Liver (tissue), 9 donors: ENCODE measurements around the gene PAAF1. TPM values are rescaled to one million over a fixed set of nuclear protein-coding genes. Genes with fewer than 3 reads are reported as not detected.

ENCODE experiments used
- DNase-seq: peaks from one replicate; pipeline ENCODE4 v3.0.0-alpha.2; 2017; ENCODE audit warnings: low spot score
- H3K27ac ChIP-seq, 2 donors: one replicate each; pipeline ENCODE4 v1.7.0; 2013; ENCODE audit warnings: inconsistent platforms in 2 of 2, low read length in 2 of 2, control low read depth in 1 of 2, low read depth in 1 of 2, mild to moderate bottlenecking in 1 of 2
- H3K27me3 ChIP-seq, 4 donors: one replicate each; pipeline versions ENCODE4 v1.6.1 to v1.7.0; 2013; ENCODE audit warnings: low read length in 3 of 4, inconsistent platforms in 1 of 4, mild to moderate bottlenecking in 1 of 4, moderate library complexity in 1 of 4; ENCODE audit not compliant: control insufficient read depth in 4 of 4, insufficient read depth in 4 of 4
- H3K36me3 ChIP-seq, 4 donors: one replicate each; pipeline versions ENCODE4 v1.6.1 to v1.7.0; 2013; ENCODE audit warnings: low read length in 3 of 4, mild to moderate bottlenecking in 3 of 4, low read depth in 1 of 4, moderate library complexity in 1 of 4; ENCODE audit not compliant: control insufficient read depth in 4 of 4, insufficient read depth in 3 of 4
- H3K4me1 ChIP-seq, 4 donors: one replicate each; pipeline versions ENCODE4 v1.6.1 to v1.7.0; 2013; ENCODE audit warnings: low read length in 3 of 4, mild to moderate bottlenecking in 3 of 4, moderate library complexity in 1 of 4; ENCODE audit not compliant: control insufficient read depth in 4 of 4, insufficient read depth in 4 of 4
- H3K4me3 ChIP-seq, 3 donors: one replicate each; pipeline versions ENCODE4 v1.6.1 to v1.7.0; 2013; ENCODE audit warnings: low read length in 3 of 3, control low read depth in 1 of 3, low read depth in 1 of 3, mild to moderate bottlenecking in 1 of 3
- H3K9ac ChIP-seq, 2 donors: one replicate each; pipeline ENCODE4 v1.7.0; 2013; ENCODE audit warnings: low read length in 2 of 2, mild to moderate bottlenecking in 2 of 2, moderate library complexity in 2 of 2, control low read depth in 1 of 2, low read depth in 1 of 2
- H3K9me3 ChIP-seq, 4 donors: one replicate each; pipeline versions ENCODE4 v1.6.1 to v1.7.0; 2013; ENCODE audit warnings: low read length in 3 of 4; ENCODE audit not compliant: control insufficient read depth in 4 of 4
- EGR1 ChIP-seq, 2 donors: IDR thresholded peaks; 2 replicates each; pipeline ENCODE4 v1.6.1; 2016 to 2018; ENCODE audit warnings: antibody characterized with exemption in 2 of 2, low read depth in 2 of 2
- FOXA1 ChIP-seq: IDR thresholded peaks from 2 replicates; pipeline ENCODE4 v1.6.1; 2016; ENCODE audit warnings: antibody characterized with exemption
- FOXA2 ChIP-seq: IDR thresholded peaks from 2 replicates; pipeline ENCODE4 v1.6.1; 2016; ENCODE audit warnings: antibody characterized with exemption
- GABPA ChIP-seq, 2 donors: IDR thresholded peaks in 1 of 2; conservative IDR thresholded peaks in 1 of 2; 2 replicates each; pipeline ENCODE4 v1.6.1; 2016; ENCODE audit warnings: antibody characterized with exemption in 2 of 2, mild to moderate bottlenecking in 1 of 2, moderate library complexity in 1 of 2
- HNF4A ChIP-seq, 2 donors: conservative IDR thresholded peaks; 2 replicates each; pipeline ENCODE4 v1.6.1; 2016; ENCODE audit warnings: antibody characterized with exemption in 2 of 2, mild to moderate bottlenecking in 2 of 2
- HNF4G ChIP-seq: IDR thresholded peaks from 2 replicates; pipeline ENCODE4 v1.6.1; 2016; ENCODE audit warnings: antibody characterized with exemption
- JUND ChIP-seq, 2 donors: IDR thresholded peaks; 2 replicates each; pipeline ENCODE4 v1.6.1; 2016; ENCODE audit warnings: antibody characterized with exemption in 2 of 2
- NR2F2 ChIP-seq: IDR thresholded peaks from 2 replicates; pipeline ENCODE4 v1.6.1; 2016; ENCODE audit warnings: antibody characterized with exemption
- RAD21 ChIP-seq, 2 donors: IDR thresholded peaks; 2 replicates each; pipeline ENCODE4 v1.6.1; 2016; ENCODE audit warnings: antibody characterized with exemption in 2 of 2, mild to moderate bottlenecking in 2 of 2
- RXRA ChIP-seq, 2 donors: IDR thresholded peaks; 2 replicates each; pipeline ENCODE4 v1.6.1; 2017 to 2018; ENCODE audit warnings: antibody characterized with exemption in 2 of 2, mild to moderate bottlenecking in 1 of 2
- SP1 ChIP-seq: IDR thresholded peaks from 2 replicates; pipeline ENCODE4 v1.6.1; 2018; ENCODE audit warnings: antibody characterized with exemption, mild to moderate bottlenecking
- TAF1 ChIP-seq: conservative IDR thresholded peaks from 2 replicates; pipeline ENCODE4 v1.6.1; 2016; ENCODE audit warnings: antibody characterized with exemption, mild to moderate bottlenecking
- YY1 ChIP-seq: IDR thresholded peaks from 2 replicates; pipeline ENCODE4 v1.6.1; 2016; ENCODE audit warnings: antibody characterized with exemption, mild to moderate bottlenecking
- WGBS: extraction: QIAGEN DNeasy Blood & Tissue Kit; methylation state at CpG from one replicate; pipeline ENCODE4 v1.1.7; 2013; 5-methylcytosine and 5-hydroxymethylcytosine counted together
- polyA plus RNA-seq, 2 donors: library from polyadenylated mRNA; stranded (reverse) in 1 of 2; unstranded in 1 of 2; fragments of 200-250 nt in 1 of 2; fragments of >200 nt in 1 of 2; fragmentation: Nextera tagmentation in 1 of 2; extraction: Ambion mirVana in 1 of 2; gene quantifications; one replicate each; pipeline versions ENCODE4 v1.2.1 to v1.2.3, GENCODE V29; 2013 to 2015
- total RNA-seq, 2 donors: library from RNA; depleted of rRNA; stranded (reverse); fragments of >200 nt; gene quantifications; one replicate each; pipeline ENCODE4 v1.2.3, GENCODE V29; 2014
- TF ChIP-seq, protein P1 (sequence below): IDR thresholded peaks from 2 replicates; pipeline ENCODE4 v1.6.1; 2016; ENCODE audit warnings: antibody characterized with exemption, mild to moderate bottlenecking
- TF ChIP-seq, protein P2 (sequence below): fragments of 150-350 bp; IDR thresholded peaks from 2 replicates; pipeline ENCODE4 v1.5.1; 2017; ENCODE audit warnings: improper control_type of control experiment, low read depth, low read length; ENCODE audit not compliant: missing input control
- TF ChIP-seq, protein P3 (sequence below): IDR thresholded peaks from 2 replicates; pipeline ENCODE4 v1.6.1; 2016; ENCODE audit warnings: antibody characterized with exemption
- TF ChIP-seq, protein P4 (sequence below): IDR thresholded peaks from 2 replicates; pipeline ENCODE4 v1.6.1; 2016; ENCODE audit warnings: antibody characterized with exemption
- TF ChIP-seq, protein P5 (sequence below): IDR thresholded peaks from 2 replicates; pipeline ENCODE4 v1.6.1; 2016; ENCODE audit warnings: antibody characterized with exemption
- donor health status: healthy.
- donor health status: healthy.
- donor health status: healthy.
- donor health status: healthy.
- donor health status: healthy.

PAAF1 gene
- total and polyA plus RNA-seq, 4 donors = 5.3 to 10.4 (median 8.3) TPM

DNA sequence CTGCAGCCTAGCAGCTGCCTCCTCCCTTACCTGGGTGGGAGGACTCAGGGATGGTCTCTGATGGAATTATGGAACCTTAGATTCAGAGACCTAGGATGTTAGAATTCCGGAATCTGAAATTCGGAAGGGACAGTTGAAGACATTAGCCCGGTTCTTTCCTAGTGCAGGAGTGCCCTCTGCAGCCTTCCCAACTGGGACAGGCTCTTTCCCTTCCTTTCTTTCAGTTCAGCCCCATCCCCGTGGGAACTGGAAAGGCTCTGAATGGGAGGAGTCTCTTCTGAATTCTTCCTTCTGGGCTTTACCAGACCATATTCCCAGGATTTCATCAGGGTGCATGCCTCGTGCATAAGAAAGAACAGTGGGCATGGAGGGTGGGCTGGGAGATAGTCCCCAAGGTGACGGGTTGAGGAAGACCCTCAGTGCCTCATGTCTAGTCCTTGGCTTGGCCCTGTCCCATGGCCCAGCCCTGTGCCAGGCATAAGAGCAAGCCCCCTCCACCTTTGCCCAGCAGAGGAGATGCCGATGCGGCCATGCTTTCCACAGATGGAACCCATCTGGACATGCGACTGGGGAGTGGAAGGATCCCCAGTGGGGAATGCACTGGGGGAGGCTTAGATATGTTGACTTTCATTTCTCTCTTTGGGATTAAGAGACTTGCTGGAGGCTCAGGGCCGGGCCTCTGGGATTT, 88.4 kb downstream of the PAAF1 start:
- Histone ChIP-seq H3K27ac (no peak overlapping the region), H3K9me3 (no peaks in the 10 kb centered on the region), H3K4me3 (no peak overlapping the region), H3K27me3 (no peaks in the 10 kb centered on the region), H3K36me3 (no peaks in the 10 kb centered on the region), H3K4me1 (peaks cover 0 to 6% (median 1%) of the 10 kb centered on the region in 4 donors), H3K9ac (no peak overlapping the region)
- no peak for DNase-seq
- WGBS = 74% methylated on average over 10 of the region's 10 CpGs
- TF ChIP-seq RXRA (IDR thresholded peaks at IDR 0.05) (no peak), NR2F2 (no peak), FOXA2 (no peak), HNF4A (conservative IDR thresholded peaks at IDR 0.05) (no peak), SP1 (no peak), EGR1 (IDR thresholded peaks at IDR 0.05; ENCODE audit: low read depth in 2 of 2) (no peak), FOXA1 (no peak), HNF4G (no peak), JUND (IDR thresholded peaks at IDR 0.05) (no peak), YY1 (no peak), TAF1 (no peak), GABPA (IDR thresholded peaks at IDR 0.05 in 1 of 2, conservative IDR thresholded peaks at IDR 0.05 in 1 of 2) (no peak), RAD21 (IDR thresholded peaks at IDR 0.05) (no peak)
- TF ChIP-seq, protein P1, sequence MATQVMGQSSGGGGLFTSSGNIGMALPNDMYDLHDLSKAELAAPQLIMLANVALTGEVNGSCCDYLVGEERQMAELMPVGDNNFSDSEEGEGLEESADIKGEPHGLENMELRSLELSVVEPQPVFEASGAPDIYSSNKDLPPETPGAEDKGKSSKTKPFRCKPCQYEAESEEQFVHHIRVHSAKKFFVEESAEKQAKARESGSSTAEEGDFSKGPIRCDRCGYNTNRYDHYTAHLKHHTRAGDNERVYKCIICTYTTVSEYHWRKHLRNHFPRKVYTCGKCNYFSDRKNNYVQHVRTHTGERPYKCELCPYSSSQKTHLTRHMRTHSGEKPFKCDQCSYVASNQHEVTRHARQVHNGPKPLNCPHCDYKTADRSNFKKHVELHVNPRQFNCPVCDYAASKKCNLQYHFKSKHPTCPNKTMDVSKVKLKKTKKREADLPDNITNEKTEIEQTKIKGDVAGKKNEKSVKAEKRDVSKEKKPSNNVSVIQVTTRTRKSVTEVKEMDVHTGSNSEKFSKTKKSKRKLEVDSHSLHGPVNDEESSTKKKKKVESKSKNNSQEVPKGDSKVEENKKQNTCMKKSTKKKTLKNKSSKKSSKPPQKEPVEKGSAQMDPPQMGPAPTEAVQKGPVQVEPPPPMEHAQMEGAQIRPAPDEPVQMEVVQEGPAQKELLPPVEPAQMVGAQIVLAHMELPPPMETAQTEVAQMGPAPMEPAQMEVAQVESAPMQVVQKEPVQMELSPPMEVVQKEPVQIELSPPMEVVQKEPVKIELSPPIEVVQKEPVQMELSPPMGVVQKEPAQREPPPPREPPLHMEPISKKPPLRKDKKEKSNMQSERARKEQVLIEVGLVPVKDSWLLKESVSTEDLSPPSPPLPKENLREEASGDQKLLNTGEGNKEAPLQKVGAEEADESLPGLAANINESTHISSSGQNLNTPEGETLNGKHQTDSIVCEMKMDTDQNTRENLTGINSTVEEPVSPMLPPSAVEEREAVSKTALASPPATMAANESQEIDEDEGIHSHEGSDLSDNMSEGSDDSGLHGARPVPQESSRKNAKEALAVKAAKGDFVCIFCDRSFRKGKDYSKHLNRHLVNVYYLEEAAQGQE = no peak
- TF ChIP-seq, protein P2, sequence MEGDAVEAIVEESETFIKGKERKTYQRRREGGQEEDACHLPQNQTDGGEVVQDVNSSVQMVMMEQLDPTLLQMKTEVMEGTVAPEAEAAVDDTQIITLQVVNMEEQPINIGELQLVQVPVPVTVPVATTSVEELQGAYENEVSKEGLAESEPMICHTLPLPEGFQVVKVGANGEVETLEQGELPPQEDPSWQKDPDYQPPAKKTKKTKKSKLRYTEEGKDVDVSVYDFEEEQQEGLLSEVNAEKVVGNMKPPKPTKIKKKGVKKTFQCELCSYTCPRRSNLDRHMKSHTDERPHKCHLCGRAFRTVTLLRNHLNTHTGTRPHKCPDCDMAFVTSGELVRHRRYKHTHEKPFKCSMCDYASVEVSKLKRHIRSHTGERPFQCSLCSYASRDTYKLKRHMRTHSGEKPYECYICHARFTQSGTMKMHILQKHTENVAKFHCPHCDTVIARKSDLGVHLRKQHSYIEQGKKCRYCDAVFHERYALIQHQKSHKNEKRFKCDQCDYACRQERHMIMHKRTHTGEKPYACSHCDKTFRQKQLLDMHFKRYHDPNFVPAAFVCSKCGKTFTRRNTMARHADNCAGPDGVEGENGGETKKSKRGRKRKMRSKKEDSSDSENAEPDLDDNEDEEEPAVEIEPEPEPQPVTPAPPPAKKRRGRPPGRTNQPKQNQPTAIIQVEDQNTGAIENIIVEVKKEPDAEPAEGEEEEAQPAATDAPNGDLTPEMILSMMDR = no peak
- TF ChIP-seq, protein P3, sequence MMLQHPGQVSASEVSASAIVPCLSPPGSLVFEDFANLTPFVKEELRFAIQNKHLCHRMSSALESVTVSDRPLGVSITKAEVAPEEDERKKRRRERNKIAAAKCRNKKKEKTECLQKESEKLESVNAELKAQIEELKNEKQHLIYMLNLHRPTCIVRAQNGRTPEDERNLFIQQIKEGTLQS = no peak
- TF ChIP-seq, protein P4, sequence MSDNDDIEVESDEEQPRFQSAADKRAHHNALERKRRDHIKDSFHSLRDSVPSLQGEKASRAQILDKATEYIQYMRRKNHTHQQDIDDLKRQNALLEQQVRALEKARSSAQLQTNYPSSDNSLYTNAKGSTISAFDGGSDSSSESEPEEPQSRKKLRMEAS = no peak
- TF ChIP-seq, protein P5, sequence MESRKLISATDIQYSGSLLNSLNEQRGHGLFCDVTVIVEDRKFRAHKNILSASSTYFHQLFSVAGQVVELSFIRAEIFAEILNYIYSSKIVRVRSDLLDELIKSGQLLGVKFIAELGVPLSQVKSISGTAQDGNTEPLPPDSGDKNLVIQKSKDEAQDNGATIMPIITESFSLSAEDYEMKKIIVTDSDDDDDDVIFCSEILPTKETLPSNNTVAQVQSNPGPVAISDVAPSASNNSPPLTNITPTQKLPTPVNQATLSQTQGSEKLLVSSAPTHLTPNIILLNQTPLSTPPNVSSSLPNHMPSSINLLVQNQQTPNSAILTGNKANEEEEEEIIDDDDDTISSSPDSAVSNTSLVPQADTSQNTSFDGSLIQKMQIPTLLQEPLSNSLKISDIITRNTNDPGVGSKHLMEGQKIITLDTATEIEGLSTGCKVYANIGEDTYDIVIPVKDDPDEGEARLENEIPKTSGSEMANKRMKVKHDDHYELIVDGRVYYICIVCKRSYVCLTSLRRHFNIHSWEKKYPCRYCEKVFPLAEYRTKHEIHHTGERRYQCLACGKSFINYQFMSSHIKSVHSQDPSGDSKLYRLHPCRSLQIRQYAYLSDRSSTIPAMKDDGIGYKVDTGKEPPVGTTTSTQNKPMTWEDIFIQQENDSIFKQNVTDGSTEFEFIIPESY = no peak
